ENCODE data around the gene ROBO3.

The ROBO3 gene

DNA sequence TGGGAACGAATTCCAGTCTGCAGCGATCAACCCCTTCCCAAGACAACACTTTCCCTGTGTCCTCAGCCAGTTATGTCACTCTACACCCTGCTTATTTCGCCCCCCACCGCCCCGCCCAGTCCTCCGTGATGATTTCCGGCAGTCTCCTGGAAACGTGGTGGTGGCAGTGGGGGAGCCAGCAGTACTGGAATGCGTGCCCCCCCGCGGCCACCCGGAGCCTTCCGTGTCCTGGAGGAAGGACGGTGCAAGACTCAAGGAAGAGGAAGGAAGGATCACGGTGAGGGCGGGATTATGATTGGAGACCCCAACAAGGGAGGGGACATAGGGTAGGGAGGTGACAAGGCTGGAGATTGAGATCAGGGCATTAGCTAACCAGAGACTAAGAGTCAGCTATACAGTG is 4.1 kb downstream of the ROBO3 start:
- H3K4me2 ChIP-seq (ENCODE audit: insufficient read depth, low read length): no peak overlapping the region
- no peak overlapping the region for H3K27ac ChIP-seq (ENCODE audit: low read length)
- H3K36me3 ChIP-seq (ENCODE audit: insufficient read depth, low read length): no peaks in the 10 kb centered on the region
- no peak for DNase-seq
- no peak for ATAC-seq (ENCODE audit: insufficient read depth, low read depth)
- no peaks in the 10 kb centered on the region for H3K79me2 ChIP-seq (ENCODE audit: insufficient read depth, low read length)
- no peaks in the 10 kb centered on the region for H3K9me3 ChIP-seq (ENCODE audit: insufficient read depth, low read length, severe bottlenecking)
- TF ChIP-seq, protein P1, sequence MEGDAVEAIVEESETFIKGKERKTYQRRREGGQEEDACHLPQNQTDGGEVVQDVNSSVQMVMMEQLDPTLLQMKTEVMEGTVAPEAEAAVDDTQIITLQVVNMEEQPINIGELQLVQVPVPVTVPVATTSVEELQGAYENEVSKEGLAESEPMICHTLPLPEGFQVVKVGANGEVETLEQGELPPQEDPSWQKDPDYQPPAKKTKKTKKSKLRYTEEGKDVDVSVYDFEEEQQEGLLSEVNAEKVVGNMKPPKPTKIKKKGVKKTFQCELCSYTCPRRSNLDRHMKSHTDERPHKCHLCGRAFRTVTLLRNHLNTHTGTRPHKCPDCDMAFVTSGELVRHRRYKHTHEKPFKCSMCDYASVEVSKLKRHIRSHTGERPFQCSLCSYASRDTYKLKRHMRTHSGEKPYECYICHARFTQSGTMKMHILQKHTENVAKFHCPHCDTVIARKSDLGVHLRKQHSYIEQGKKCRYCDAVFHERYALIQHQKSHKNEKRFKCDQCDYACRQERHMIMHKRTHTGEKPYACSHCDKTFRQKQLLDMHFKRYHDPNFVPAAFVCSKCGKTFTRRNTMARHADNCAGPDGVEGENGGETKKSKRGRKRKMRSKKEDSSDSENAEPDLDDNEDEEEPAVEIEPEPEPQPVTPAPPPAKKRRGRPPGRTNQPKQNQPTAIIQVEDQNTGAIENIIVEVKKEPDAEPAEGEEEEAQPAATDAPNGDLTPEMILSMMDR (IDR thresholded peaks at IDR 0.05; ENCODE audit: borderline replicate concordance, extremely low read depth, low read length, poor library complexity, severe bottlenecking): no peak
- no peak for TF ChIP-seq EZH2 (IDR thresholded peaks at IDR 0.05; ENCODE audit: borderline replicate concordance, low read depth, low read length, severe bottlenecking)
- H4K20me1 ChIP-seq (ENCODE audit: insufficient read depth, low read length): no peaks in the 10 kb centered on the region
- H2AFZ ChIP-seq (ENCODE audit: low read depth, low read length): no peak overlapping the region
- no peak overlapping the region for H3K4me3 ChIP-seq (ENCODE audit: low read depth in 1 of 2, low read length in 2 of 2)
- no peak overlapping the region for H3K9ac ChIP-seq (ENCODE audit: low read depth, low read length)
- H3K4me1 ChIP-seq (ENCODE audit: insufficient read depth, low read length): no peaks in the 10 kb centered on the region
- no peaks in the 10 kb centered on the region for H3K27me3 ChIP-seq (ENCODE audit: insufficient read depth, low read length, poor library complexity)

DNA sequence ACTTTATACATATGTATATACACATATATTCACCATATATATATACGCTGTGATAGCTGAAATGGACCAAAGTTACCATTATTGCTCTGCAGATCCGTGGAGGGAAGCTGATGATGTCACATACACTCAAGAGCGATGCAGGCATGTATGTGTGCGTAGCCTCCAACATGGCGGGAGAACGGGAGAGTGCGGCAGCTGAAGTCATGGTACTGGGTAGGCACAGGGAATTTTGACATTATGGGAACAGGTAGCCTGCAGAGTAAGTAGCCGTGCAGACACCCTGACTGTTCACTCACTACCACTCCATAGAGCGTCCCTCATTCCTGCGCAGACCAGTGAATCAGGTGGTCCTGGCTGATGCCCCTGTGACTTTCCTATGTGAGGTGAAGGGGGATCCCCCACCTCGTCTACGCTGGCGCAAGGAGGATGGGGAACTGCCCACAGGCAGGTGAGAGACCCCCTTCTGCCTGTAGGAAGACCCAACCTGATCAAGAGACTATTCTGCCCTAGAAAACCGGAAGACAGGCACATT is 4.7 kb downstream of the ROBO3 start:
- Histone ChIP-seq H3K27ac (ENCODE audit: low read length) (no peak overlapping the region), H3K9ac (ENCODE audit: low read depth, low read length) (no peak overlapping the region), H3K4me2 (ENCODE audit: insufficient read depth, low read length) (no peak overlapping the region), H3K9me3 (ENCODE audit: insufficient read depth, low read length, severe bottlenecking) (no peaks in the 10 kb centered on the region), H3K27me3 (ENCODE audit: insufficient read depth, low read length, poor library complexity) (no peaks in the 10 kb centered on the region), H3K79me2 (ENCODE audit: insufficient read depth, low read length) (no peaks in the 10 kb centered on the region), H2AFZ (ENCODE audit: low read depth, low read length) (no peak overlapping the region), H3K4me1 (ENCODE audit: insufficient read depth, low read length) (no peaks in the 10 kb centered on the region), H3K36me3 (ENCODE audit: insufficient read depth, low read length) (no peaks in the 10 kb centered on the region), H3K4me3 (ENCODE audit: low read depth in 1 of 2, low read length in 2 of 2) (no peak overlapping the region), H4K20me1 (ENCODE audit: insufficient read depth, low read length) (no peaks in the 10 kb centered on the region)
- DNase-seq (no peak), ATAC-seq (ENCODE audit: insufficient read depth, low read depth) (no peak)
- TF ChIP-seq, protein P1 (IDR thresholded peaks at IDR 0.05; ENCODE audit: borderline replicate concordance, extremely low read depth, low read length, poor library complexity, severe bottlenecking): no peak
- no peak for TF ChIP-seq EZH2 (IDR thresholded peaks at IDR 0.05; ENCODE audit: borderline replicate concordance, low read depth, low read length, severe bottlenecking)

DNA sequence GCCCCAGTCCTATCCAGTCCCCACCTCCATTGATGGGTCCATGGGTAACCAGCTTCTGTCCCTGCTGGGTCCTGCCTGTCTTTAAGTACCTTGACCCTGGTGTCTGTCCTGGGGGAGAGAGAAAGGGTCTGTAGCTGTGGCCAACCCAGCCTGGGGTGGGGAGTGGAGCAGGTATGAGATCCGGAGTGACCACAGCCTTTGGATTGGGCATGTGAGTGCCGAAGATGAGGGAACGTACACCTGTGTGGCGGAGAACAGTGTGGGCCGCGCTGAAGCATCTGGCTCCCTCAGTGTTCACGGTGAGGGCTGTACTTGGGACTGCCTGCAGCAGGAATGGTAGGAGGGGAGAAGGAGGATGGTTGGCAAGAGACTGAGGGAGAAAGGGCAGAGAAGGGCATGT is 5.2 kb downstream of the ROBO3 start:
- Histone ChIP-seq H2AFZ (ENCODE audit: low read depth, low read length) (no peak overlapping the region), H3K36me3 (ENCODE audit: insufficient read depth, low read length) (no peaks in the 10 kb centered on the region), H3K9me3 (ENCODE audit: insufficient read depth, low read length, severe bottlenecking) (no peaks in the 10 kb centered on the region), H3K9ac (ENCODE audit: low read depth, low read length) (no peak overlapping the region), H3K27me3 (ENCODE audit: insufficient read depth, low read length, poor library complexity) (no peaks in the 10 kb centered on the region), H4K20me1 (ENCODE audit: insufficient read depth, low read length) (no peaks in the 10 kb centered on the region), H3K4me2 (ENCODE audit: insufficient read depth, low read length) (no peak overlapping the region), H3K4me1 (ENCODE audit: insufficient read depth, low read length) (no peaks in the 10 kb centered on the region), H3K4me3 (ENCODE audit: low read depth in 1 of 2, low read length in 2 of 2) (no peak overlapping the region), H3K27ac (ENCODE audit: low read length) (no peak overlapping the region), H3K79me2 (ENCODE audit: insufficient read depth, low read length) (no peaks in the 10 kb centered on the region)
- ATAC-seq (ENCODE audit: insufficient read depth, low read depth) (no peak), DNase-seq (no peak)
- TF ChIP-seq, protein P1 (IDR thresholded peaks at IDR 0.05; ENCODE audit: borderline replicate concordance, extremely low read depth, low read length, poor library complexity, severe bottlenecking): no peak
- no peak for TF ChIP-seq EZH2 (IDR thresholded peaks at IDR 0.05; ENCODE audit: borderline replicate concordance, low read depth, low read length, severe bottlenecking)

DNA sequence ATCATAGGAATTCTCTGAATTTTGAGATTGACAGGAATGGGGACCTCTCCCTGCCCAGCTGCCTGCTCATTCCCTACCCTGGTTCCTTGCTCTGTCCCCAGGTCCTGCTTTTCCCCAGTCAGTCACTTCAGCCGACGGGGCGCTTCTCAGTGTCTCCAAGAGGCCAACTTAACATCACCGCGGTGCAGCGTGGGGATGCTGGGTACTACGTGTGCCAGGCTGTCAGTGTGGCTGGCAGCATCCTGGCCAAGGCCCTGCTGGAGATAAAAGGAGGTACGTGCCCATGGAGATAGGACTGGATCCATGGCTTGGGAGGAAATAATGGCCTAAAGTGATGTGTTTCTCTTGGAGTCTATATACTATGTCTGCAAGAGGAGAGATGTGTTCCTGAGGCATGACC is 7.0 kb downstream of the ROBO3 start:
- no peaks in the 10 kb centered on the region for H3K27me3 ChIP-seq (ENCODE audit: insufficient read depth, low read length, poor library complexity)
- DNase-seq (no peak), ATAC-seq (ENCODE audit: insufficient read depth, low read depth) (no peak)
- no peaks in the 10 kb centered on the region for H3K36me3 ChIP-seq (ENCODE audit: insufficient read depth, low read length)
- no peak overlapping the region for H2AFZ ChIP-seq (ENCODE audit: low read depth, low read length)
- no peak overlapping the region for H3K9ac ChIP-seq (ENCODE audit: low read depth, low read length)
- no peak overlapping the region for H3K4me3 ChIP-seq (ENCODE audit: low read depth in 1 of 2, low read length in 2 of 2)
- H3K27ac ChIP-seq (ENCODE audit: low read length): no peak overlapping the region
- TF ChIP-seq, protein P1 (IDR thresholded peaks at IDR 0.05; ENCODE audit: borderline replicate concordance, extremely low read depth, low read length, poor library complexity, severe bottlenecking): no peak
- no peak for TF ChIP-seq EZH2 (IDR thresholded peaks at IDR 0.05; ENCODE audit: borderline replicate concordance, low read depth, low read length, severe bottlenecking)
- H3K79me2 ChIP-seq (ENCODE audit: insufficient read depth, low read length): no peaks in the 10 kb centered on the region
- no peaks in the 10 kb centered on the region for H4K20me1 ChIP-seq (ENCODE audit: insufficient read depth, low read length)
- H3K4me1 ChIP-seq (ENCODE audit: insufficient read depth, low read length): no peaks in the 10 kb centered on the region
- no peaks in the 10 kb centered on the region for H3K9me3 ChIP-seq (ENCODE audit: insufficient read depth, low read length, severe bottlenecking)
- no peak overlapping the region for H3K4me2 ChIP-seq (ENCODE audit: insufficient read depth, low read length)

Measured in DND-41 (cell line).